Measurements from ENCODE around the gene LRRC7. TPM values are rescaled to one million over a fixed set of nuclear protein-coding genes. Genes with fewer than 3 reads are reported as not detected.

Gene LRRC7
- 19.3 TPM for total RNA-seq (ENCODE audit: insufficient read depth, low replicate concordance)

GRCh38 chr1:69567652-69568420 lies at the start of gene LRRC7:
Gene LRRC7 (plus strand): TSS chr1:69567922. CDS start chr1:69568640, 718 bp downstream.
- peak; percentile 16 for DNase-seq (ENCODE audit: low spot score)

GRCh38 chr1:69519006-69519405 lies 48.7 kb upstream of the LRRC7 start:
- DNase-seq (ENCODE audit: low spot score), result no peak

- DNase-seq (ENCODE audit: low spot score), result no peak
These were observed 47.4 kb upstream of the LRRC7 start for GRCh38 chr1:69520326-69520725.

- peak; percentile 59 for DNase-seq (ENCODE audit: low spot score)
These were observed 44.7 kb upstream of the LRRC7 start for GRCh38 chr1:69523032-69523431.

- no peak for DNase-seq (ENCODE audit: low spot score)
These were observed 44.3 kb upstream of the LRRC7 start for GRCh38 chr1:69523461-69523860.

- DNase-seq (ENCODE audit: low spot score), result no peak
These were observed 43.7 kb upstream of the LRRC7 start for GRCh38 chr1:69524015-69524414.

GRCh38 chr1:69527273-69527672 lies 40.4 kb upstream of the LRRC7 start:
- DNase-seq (ENCODE audit: low spot score), result no peak

- no peak for DNase-seq (ENCODE audit: low spot score)
These were observed 39.3 kb upstream of the LRRC7 start for GRCh38 chr1:69528376-69528775.

- DNase-seq (ENCODE audit: low spot score), result no peak
These were observed 34.4 kb upstream of the LRRC7 start for GRCh38 chr1:69533343-69533742.

GRCh38 chr1:69534829-69535228 lies 32.9 kb upstream of the LRRC7 start:
- no peak for DNase-seq (ENCODE audit: low spot score)

- DNase-seq (ENCODE audit: low spot score), result no peak
These were observed 32.2 kb upstream of the LRRC7 start for GRCh38 chr1:69535490-69535889.

- no peak for DNase-seq (ENCODE audit: low spot score)
These were observed 27.7 kb upstream of the LRRC7 start for GRCh38 chr1:69540052-69540451.

- DNase-seq (ENCODE audit: low spot score), result no peak
These were observed 16.0 kb upstream of the LRRC7 start for GRCh38 chr1:69551476-69552324.

- DNase-seq (ENCODE audit: low spot score), result no peak
These were observed 14.0 kb upstream of the LRRC7 start for GRCh38 chr1:69553726-69554125.

- peak; percentile 6 for DNase-seq (ENCODE audit: low spot score)
These were observed 876 bp downstream of the LRRC7 start for GRCh38 chr1:69568421-69569174.

GRCh38 chr1:69569175-69569541 lies 1.4 kb downstream of the LRRC7 start:
- DNase-seq (ENCODE audit: low spot score), result no peak

- DNase-seq (ENCODE audit: low spot score), result peak; percentile 6
These were observed 2.0 kb downstream of the LRRC7 start for GRCh38 chr1:69569576-69570328.

GRCh38 chr1:69570356-69570755 lies 2.6 kb downstream of the LRRC7 start:
- DNase-seq (ENCODE audit: low spot score), result no peak

GRCh38 chr1:69572921-69573320 lies 5.2 kb downstream of the LRRC7 start:
- no peak for DNase-seq (ENCODE audit: low spot score)

- no peak for DNase-seq (ENCODE audit: low spot score)
These were observed 6.2 kb downstream of the LRRC7 start for GRCh38 chr1:69573911-69574310.

- DNase-seq (ENCODE audit: low spot score), result no peak
These were observed 17.9 kb downstream of the LRRC7 start for GRCh38 chr1:69585666-69586065.

Data from umbilical cord (tissue), 2 donors.